GM12872 (cell line): ENCODE data around the gene SLC17A7.

Source experiments
- CTCF ChIP-seq: IDR thresholded peaks from 3 replicates; pipeline ENCODE4 v1.5.1; 2011; ENCODE audit warnings: low read depth, mild to moderate bottlenecking, low read length, moderate library complexity; ENCODE audit not compliant: insufficient read depth

Gene SLC17A7

GRCh38 chr19:49463960-49464740, 22.8 kb upstream of the SLC17A7 start:
- TF ChIP-seq CTCF, result no peak

- TF ChIP-seq CTCF, result no peak
These were observed 21.2 kb upstream of the SLC17A7 start for GRCh38 chr19:49462492-49462891.

GRCh38 chr19:49461656-49462055, 20.3 kb upstream of the SLC17A7 start:
- TF ChIP-seq CTCF, result no peak

GRCh38 chr19:49459388-49459787, 18.1 kb upstream of the SLC17A7 start:
- TF ChIP-seq CTCF, result no peak

GRCh38 chr19:49458567-49458903, 17.2 kb upstream of the SLC17A7 start:
- no peak for TF ChIP-seq CTCF

GRCh38 chr19:49456326-49456725, 15.0 kb upstream of the SLC17A7 start:
- TF ChIP-seq CTCF, result no peak

GRCh38 chr19:49455773-49456172, 14.4 kb upstream of the SLC17A7 start:
- no peak for TF ChIP-seq CTCF
